T47D (cell line): Measurements from ENCODE around the gene ZNF385B.
A peak's percentile ranks its signal among the peaks of the same experiment; 100 is the strongest.

Experiments used
- DNase-seq, 2 experiments: peaks; one replicate each; pipeline versions ENCODE4 v3.0.0 to v3.0.0-alpha.2; 2011 to 2012; ENCODE audit warnings: low read depth in 1 of 2, low spot score in 1 of 2
- JUND ChIP-seq: IDR thresholded peaks from 2 replicates; pipeline ENCODE4 v1.6.1; 2012; ENCODE audit warnings: low read depth
- in situ Hi-C: cut with HindIII; loops from 2 replicates; pipeline ENCODE4 v1.10.0; 2016; ENCODE audit warnings: low sequenced_read_pairs, low pct_unique_long_range_greater_than_20kb

ZNF385B gene

GRCh38 chr2:179580378-179581146 lies 280.9 kb downstream of the ZNF385B start:
- peak in 1 of 2 experiments; percentile 63 for DNase-seq
- TF ChIP-seq JUND: no peak
- in situ Hi-C loops: no loop called here

DNA sequence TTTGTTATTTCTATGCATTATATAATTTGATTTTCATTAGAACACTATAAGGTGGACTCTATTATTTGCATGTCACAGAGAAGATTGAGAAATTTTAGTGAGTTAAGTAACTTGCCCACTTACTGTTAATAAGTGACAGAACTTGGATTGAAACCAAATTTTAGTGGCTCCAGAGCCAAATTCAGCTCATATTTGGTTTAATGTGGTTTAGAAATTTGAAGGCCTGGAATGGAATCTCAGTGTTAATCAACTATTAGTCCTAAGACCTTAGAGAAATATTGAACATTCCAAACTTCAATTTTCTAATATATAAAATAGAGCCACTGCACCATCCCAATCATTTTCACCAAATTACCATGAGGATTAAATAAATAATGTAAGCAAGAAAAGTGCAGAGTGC lies 281.6 kb downstream of the ZNF385B start:
- DNase-seq: no peak
- no peak for TF ChIP-seq JUND
- in situ Hi-C loops: no loop called here

GRCh38 chr2:179578171-179578916 lies 283.1 kb downstream of the ZNF385B start:
- no peak for TF ChIP-seq JUND
- no peak for DNase-seq
- in situ Hi-C loops: no loop called here

DNA sequence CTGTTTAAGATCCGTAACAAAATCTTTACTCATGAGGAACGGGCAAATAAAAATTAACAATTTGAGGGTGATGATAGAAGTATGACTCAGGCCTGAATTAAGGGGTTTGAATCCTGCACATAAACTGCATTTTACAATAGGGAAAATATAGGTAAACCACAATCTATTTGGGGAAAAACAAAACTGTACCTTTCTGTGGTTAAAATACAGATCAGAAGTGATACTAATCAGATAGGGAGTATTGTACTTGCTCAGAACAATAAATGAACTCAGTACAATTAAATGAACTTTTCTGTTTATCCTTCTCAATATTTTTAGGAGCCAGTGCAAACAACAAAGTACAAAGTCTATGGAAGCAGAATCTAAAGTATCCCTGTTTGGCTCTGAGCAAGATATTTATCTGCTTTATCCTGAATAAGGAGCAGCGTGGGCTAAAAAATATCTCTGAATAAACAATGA lies 287.3 kb downstream of the ZNF385B start:
- DNase-seq: peak in 1 of 2 experiments; percentile 73
- TF ChIP-seq JUND: peak; percentile 84; the same call in 1 of the 2 replicates
- in situ Hi-C loops: no loop called here

- no peak for DNase-seq
- in situ Hi-C loops: no loop called here
- TF ChIP-seq JUND: no peak
Measured at GRCh38 chr2:179572544-179572943, 288.9 kb downstream of the ZNF385B start.

DNA sequence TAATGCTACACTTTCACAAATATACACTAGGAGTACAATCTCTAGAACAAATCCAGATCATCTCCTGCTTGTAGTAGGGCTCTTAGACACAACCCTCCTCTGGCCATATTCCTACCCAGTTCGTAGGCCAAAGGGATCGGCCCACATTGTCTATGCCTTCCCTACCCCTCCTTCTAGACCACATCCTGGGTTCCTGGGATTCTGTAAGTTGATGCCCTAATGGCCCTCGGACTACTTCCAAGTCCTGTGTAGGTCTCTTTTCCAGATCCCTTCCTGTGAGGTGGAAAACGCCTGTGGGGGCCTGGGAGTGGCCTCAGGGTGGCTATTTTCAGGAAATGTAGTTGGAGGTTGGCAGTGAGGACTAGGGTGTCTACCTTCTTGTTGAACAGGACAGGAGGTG lies 289.7 kb downstream of the ZNF385B start:
- no peak for DNase-seq
- TF ChIP-seq JUND: no peak
- in situ Hi-C loops: no loop called here

DNA sequence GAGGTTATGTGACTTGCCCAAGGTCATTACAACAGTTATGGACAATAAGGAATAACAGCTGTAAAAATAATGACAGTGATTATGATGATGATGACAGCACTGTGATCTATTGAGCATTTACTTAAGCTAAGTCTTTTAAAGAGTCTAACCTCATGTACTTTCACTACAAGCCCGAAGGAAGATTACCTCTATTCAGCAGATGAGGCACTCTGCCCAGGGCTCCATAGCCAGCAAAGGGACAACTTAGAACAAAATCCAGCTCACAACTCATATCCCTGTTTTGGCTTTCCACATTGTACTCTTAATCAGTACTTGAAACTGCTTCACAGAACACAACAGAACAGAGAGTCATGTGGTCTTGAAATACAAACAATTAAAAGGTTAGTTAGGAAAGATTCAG lies 290.2 kb downstream of the ZNF385B start:
- in situ Hi-C loops: no loop called here
- no peak for DNase-seq
- no peak for TF ChIP-seq JUND

- no peak for TF ChIP-seq JUND
- DNase-seq: no peak
- in situ Hi-C loops: no loop called here
Measured at GRCh38 chr2:179569831-179570233, 291.6 kb downstream of the ZNF385B start.

DNA sequence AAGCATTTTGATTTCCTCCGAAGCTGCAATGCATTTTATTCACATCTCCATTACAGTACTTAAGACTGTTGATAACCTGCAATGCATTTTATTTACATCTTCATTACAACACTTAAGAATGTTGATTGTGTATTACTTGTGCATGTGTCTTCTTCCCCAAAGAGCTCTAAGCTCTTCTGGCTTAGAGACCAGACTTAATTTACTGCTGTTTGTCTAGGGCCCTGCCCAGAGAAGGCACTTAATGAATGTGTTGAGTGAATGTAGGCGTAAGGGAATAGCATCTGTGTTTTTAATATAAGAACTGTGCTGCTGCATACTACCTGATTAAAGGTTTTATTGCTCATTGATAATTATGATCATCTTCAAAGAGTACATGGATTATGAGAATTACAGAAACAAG lies 295.6 kb downstream of the ZNF385B start:
- in situ Hi-C loops: no loop called here
- DNase-seq: no peak
- no peak for TF ChIP-seq JUND

DNA sequence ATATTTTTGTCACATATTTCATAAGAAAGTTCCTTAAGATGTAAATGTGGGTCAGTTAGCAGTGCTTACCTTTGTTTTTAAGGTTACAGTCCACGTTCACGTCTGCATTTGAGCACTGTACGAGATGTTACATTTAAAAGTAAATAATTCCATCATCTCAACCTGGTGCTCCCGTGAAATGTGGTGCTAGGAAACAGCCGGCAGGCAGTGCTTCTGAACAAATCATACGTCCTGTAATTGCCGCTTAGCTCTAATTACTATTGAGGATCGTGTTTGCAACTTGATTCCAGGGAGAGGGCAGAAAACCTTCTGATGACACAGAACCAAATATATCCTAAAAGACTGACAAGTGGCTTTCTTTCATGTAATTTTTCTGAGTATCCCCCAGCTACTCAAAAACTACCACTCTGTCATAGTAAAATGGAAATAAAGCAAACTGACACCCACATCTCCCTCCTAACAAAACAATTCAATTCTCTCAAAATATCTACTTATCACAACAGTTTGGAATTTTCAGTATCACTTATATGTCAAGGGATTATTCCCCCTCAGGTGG lies 299.0 kb downstream of the ZNF385B start:
- in situ Hi-C loops: no loop called here
- no peak for TF ChIP-seq JUND
- peak in 1 of 2 experiments; percentile 4 for DNase-seq

- TF ChIP-seq JUND: no peak
- DNase-seq: no peak
- in situ Hi-C loops: no loop called here
Measured at GRCh38 chr2:179561702-179562101, 299.7 kb downstream of the ZNF385B start.

DNA sequence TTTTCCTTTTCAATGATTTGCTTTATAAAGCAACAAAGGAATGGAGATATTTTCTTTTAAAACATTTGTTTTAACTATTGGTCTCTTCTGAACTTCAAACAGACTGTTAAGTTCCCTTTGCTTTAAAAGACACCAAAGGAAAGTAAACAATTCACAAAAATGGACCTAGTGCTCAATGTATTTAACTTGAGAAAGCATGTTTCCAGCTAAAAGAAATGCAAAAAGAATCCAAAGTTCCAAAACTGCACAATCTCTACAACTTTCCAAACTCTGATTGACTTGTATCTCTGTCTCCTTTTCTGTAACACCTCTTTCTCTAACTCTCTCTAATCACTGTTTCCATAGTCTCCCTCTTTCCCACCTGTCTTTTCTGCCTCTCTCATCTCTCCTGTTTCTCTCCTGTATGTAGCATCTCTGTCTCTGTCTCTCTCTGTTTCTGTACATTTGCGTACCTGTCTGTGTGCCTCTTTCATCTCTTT lies 301.1 kb downstream of the ZNF385B start:
- in situ Hi-C loops: no loop called here
- DNase-seq: no peak
- TF ChIP-seq JUND: no peak
